PC-3 (cell line): ENCODE data around the gene ZNF341. TPM values are rescaled to one million over a fixed set of nuclear protein-coding genes. Genes with fewer than 3 reads are reported as not detected.

Experiments
- ATAC-seq: fragments of 200-7000 bp; cut with Tn5 transposase; 2 replicates; pipeline ENCODE4 v1.9.1; 2020; ENCODE audit warnings: mild to moderate bottlenecking, moderate library complexity
- BruUV-seq: library from RNA; stranded (reverse); fragments of 400-500 nt; replicated peaks from 2 replicates; lab custom pipeline; 2021; lab: Mats Ljungman, UMichigan
- CTCF ChIA-PET: fragments of 300-600 bp; sonication (Branson Sonifier 250); formaldehyde crosslinking; loops from one replicate; lab custom pipeline; 2022; ENCODE audit warnings: antibody characterized with exemption; lab: Charles Lee
- POLR2A ChIA-PET: fragments of 300-600 bp; sonication (Branson Sonifier 250); formaldehyde crosslinking; loops from one replicate; lab custom pipeline; 2022; ENCODE audit warnings: antibody characterized with exemption; ENCODE audit not compliant: unreplicated experiment; lab: Charles Lee
- DNase-seq: peaks from one replicate; pipeline ENCODE4 v3.0.0-alpha.2; 2015
- H2AFZ ChIP-seq: fragments of 300-600 bp; sonication (generic); 2 replicates; pipeline ENCODE4 v1.6.0; 2016; ENCODE audit warnings: antibody characterized with exemption, low read length
- H3F3A ChIP-seq: fragments of 300-600 bp; sonication (generic); one replicate; pipeline ENCODE4 v1.6.0; 2017; ENCODE audit warnings: antibody characterized with exemption, low read length, control low read depth, mild to moderate bottlenecking; ENCODE audit not compliant: unreplicated experiment
- H3K27ac ChIP-seq: fragments of 300-600 bp; sonication (generic); 2 replicates; pipeline ENCODE4 v1.5.1; 2016; ENCODE audit warnings: mild to moderate bottlenecking, low read length
- H3K27me3 ChIP-seq: fragments of 300-600 bp; sonication (generic); 2 replicates; pipeline ENCODE4 v1.6.1; 2016; ENCODE audit warnings: low read length, mixed read lengths
- H3K36me3 ChIP-seq: fragments of 300-600 bp; sonication (generic); 2 replicates; pipeline ENCODE4 v1.6.1; 2016; ENCODE audit warnings: low read depth, mixed run types, low read length, mixed read lengths
- H3K4me1 ChIP-seq: fragments of 300-600 bp; sonication (generic); 2 replicates; pipeline ENCODE4 v1.5.1; 2016; ENCODE audit warnings: low read length; ENCODE audit not compliant: insufficient read depth
- H3K4me2 ChIP-seq: fragments of 300-600 bp; sonication (generic); 2 replicates; pipeline ENCODE4 v1.6.0; 2016; ENCODE audit warnings: low read length
- H3K4me3 ChIP-seq: fragments of 300-600 bp; sonication (generic); 2 replicates; pipeline ENCODE4 v1.5.1; 2016; ENCODE audit warnings: mild to moderate bottlenecking, low read length, mixed read lengths
- H3K79me2 ChIP-seq: fragments of 300-600 bp; sonication (generic); 2 replicates; pipeline ENCODE4 v1.6.1; 2017; ENCODE audit warnings: low read length, mixed read lengths
- H3K9ac ChIP-seq: fragments of 300-600 bp; sonication (generic); 2 replicates; pipeline ENCODE4 v1.6.0; 2016; ENCODE audit warnings: mild to moderate bottlenecking, low read length
- H3K9me2 ChIP-seq: fragments of 300-600 bp; sonication (generic); replicated peaks from 2 replicates; pipeline ENCODE4 v1.6.1; 2016; ENCODE audit warnings: mixed run types, low read length, mixed read lengths
- H3K9me3 ChIP-seq: fragments of 300-600 bp; sonication (generic); 2 replicates; pipeline ENCODE4 v1.6.1; 2016; ENCODE audit warnings: low read length, mixed read lengths
- H4K20me1 ChIP-seq: fragments of 300-600 bp; sonication (generic); 2 replicates; pipeline ENCODE4 v1.6.1; 2016; ENCODE audit warnings: low read length, mixed read lengths
- EZH2 ChIP-seq: fragments of 300-600 bp; sonication (generic); IDR thresholded peaks from one replicate; pipeline ENCODE4 v1.6.1; 2017; ENCODE audit warnings: antibody characterized with exemption, mild to moderate bottlenecking, low read length; ENCODE audit not compliant: unreplicated experiment
- EZH2phosphoT487 ChIP-seq: fragments of 300-600 bp; sonication (generic); IDR thresholded peaks from 2 replicates; pipeline ENCODE4 v1.6.1; 2018; ENCODE audit warnings: mild to moderate bottlenecking, antibody characterized with exemption, low read length, borderline replicate concordance
- intact Hi-C: fragments of 100-400 bp; cut with micrococcal nuclease; formaldehyde crosslinking; loops from 2 replicates; pipeline ENCODE4 v1.9.0; 2023
- total RNA-seq: library from RNA; depleted of rRNA; stranded (reverse); fragments of >200 nt; gene quantifications from 2 replicates; pipeline ENCODE4 v1.2.3, GENCODE V29; 2014
- TF ChIP-seq, protein P1 (sequence below): fragments of 300-600 bp; sonication (generic); conservative IDR thresholded peaks from 2 replicates; pipeline ENCODE4 v1.5.1; 2017; ENCODE audit warnings: antibody characterized with exemption, low read depth, mild to moderate bottlenecking, low read length

ZNF341 gene
- total RNA-seq, 1 experiment from 2014 or later = 4.4 TPM

DNA sequence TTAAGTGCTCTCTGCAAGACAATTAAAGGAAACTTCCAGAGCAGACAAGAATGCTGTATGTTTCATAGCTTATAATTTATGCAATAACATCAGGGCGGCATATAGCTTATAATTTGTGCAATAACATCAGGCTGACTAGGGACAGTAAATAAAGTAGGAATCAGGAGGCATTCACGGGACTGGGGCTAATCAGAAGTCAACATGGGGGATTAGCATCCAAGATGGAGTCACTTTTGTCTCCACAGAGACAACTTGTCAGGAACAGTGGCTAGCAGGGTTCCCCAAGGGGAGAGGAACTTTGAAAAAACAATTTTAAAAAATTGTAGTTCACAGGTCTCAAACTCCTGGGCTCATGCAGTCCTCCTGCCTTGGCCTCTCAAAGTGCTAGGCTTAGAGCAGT, 3.3 kb upstream of the ZNF341 start:
- ATAC-seq = no peak
- Histone ChIP-seq H3K4me1 (peaks cover 7% of the 10 kb centered on the region), H3K4me3 (no peak overlapping the region), H3K9ac (no peak overlapping the region), H3K4me2 (no peak overlapping the region), H3K9me2 (no peaks in the 10 kb centered on the region), H2AFZ (no peak overlapping the region), H3K36me3 (no peaks in the 10 kb centered on the region), H4K20me1 (no peaks in the 10 kb centered on the region), H3K27me3 (no peaks in the 10 kb centered on the region), H3K79me2 (no peaks in the 10 kb centered on the region), H3K27ac (no peak overlapping the region), H3F3A (no peaks in the 10 kb centered on the region), H3K9me3 (no peaks in the 10 kb centered on the region)
- POLR2A ChIA-PET = interaction anchor here (0.6 kb wide), 1 partner anchor 62 kb away, joined by 5 read pairs; the partner anchor contains the start of gene ACTL10
- DNase-seq = no peak
- no TSS peak for BruUV-seq
- TF ChIP-seq EZH2 = no peak
- TF ChIP-seq, protein P1, sequence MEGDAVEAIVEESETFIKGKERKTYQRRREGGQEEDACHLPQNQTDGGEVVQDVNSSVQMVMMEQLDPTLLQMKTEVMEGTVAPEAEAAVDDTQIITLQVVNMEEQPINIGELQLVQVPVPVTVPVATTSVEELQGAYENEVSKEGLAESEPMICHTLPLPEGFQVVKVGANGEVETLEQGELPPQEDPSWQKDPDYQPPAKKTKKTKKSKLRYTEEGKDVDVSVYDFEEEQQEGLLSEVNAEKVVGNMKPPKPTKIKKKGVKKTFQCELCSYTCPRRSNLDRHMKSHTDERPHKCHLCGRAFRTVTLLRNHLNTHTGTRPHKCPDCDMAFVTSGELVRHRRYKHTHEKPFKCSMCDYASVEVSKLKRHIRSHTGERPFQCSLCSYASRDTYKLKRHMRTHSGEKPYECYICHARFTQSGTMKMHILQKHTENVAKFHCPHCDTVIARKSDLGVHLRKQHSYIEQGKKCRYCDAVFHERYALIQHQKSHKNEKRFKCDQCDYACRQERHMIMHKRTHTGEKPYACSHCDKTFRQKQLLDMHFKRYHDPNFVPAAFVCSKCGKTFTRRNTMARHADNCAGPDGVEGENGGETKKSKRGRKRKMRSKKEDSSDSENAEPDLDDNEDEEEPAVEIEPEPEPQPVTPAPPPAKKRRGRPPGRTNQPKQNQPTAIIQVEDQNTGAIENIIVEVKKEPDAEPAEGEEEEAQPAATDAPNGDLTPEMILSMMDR = no peak
- no peak for TF ChIP-seq EZH2phosphoT487
- intact Hi-C loops = no loop called here
- CTCF ChIA-PET = no interaction called here

DNA sequence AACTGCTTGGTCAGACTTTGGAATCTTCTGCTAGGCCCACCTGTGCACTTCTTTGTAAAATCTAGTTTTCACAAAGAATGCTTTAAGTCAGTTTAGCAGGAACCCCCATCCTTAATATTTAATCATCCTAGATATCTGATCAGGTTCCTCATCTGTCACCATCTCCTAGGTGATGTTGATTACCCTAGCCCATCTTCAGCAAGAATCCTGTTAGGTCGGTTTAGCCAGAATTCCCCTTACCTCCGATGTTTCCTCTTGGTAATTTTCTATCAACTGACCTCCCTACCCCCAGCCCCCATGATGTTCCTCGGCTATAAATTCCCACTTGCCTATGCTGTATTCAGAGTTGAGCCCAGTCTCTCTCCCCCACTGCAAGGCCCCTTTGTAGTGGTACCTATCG, 2.7 kb upstream of the ZNF341 start:
- Histone ChIP-seq H3K4me3 (no peak overlapping the region), H2AFZ (no peak overlapping the region), H3K79me2 (no peaks in the 10 kb centered on the region), H3K4me1 (peaks cover 13% of the 10 kb centered on the region), H4K20me1 (no peaks in the 10 kb centered on the region), H3K36me3 (no peaks in the 10 kb centered on the region), H3K4me2 (no peak overlapping the region), H3K9me2 (no peaks in the 10 kb centered on the region), H3K27ac (no peak overlapping the region), H3F3A (no peaks in the 10 kb centered on the region), H3K27me3 (no peaks in the 10 kb centered on the region), H3K9ac (no peak overlapping the region), H3K9me3 (no peaks in the 10 kb centered on the region)
- POLR2A ChIA-PET = no interaction called here
- TF ChIP-seq, protein P1 = no peak
- no peak for TF ChIP-seq EZH2phosphoT487
- no peak for TF ChIP-seq EZH2
- intact Hi-C loops = no loop called here
- BruUV-seq = no TSS peak
- no peak for ATAC-seq
- DNase-seq = no peak
- CTCF ChIA-PET = no interaction called here

DNA sequence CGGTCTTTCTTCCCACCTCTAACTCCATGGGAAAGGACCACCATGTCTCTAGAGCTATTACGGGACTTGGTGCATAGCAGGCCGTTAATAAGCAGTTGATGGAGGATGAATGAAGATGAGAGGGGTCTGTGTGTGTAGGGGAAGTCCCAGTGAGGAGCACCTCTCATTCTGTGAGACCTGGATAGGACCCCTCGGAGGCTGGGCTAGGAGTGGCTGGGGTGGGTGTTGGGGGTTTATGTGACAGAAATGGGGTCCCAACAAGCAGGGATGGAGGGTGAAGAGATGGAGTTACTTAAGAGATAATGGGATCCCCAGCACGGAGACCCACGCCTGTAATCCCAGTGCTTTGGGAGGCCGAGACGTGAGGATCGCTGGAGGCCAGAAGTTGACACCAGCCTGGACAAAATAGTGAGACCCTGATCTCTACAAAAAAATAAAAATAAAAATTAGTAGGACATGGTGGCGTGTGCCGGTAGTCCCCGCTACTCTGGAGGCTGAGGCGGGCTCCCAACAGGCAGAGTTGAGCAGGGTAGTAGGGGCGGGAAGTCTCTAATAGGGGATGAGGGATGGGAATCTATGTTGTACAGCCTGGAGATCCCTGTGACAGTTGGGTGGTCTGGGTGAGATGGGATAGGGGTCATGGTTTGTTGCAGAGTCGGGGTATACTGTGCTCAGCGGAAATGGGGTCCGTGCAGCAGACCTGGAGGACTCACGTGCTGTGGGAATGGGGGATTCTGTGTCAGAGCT, 677 bp upstream of the ZNF341 start:
- Histone ChIP-seq H3K4me1 (peaks cover 17% of the 10 kb centered on the region), H3K36me3 (0 out of 2 replicates have a peak, but pooled peaks cover under 1% of the 10 kb centered on the region), H3K9me3 (peaks cover 3% of the 10 kb centered on the region; the same call in 1 of the 2 replicates), H3K9ac (peak overlapping the region; percentile 14; the same call in 1 of the 2 replicates), H3K79me2 (no peaks in the 10 kb centered on the region), H3K9me2 (no peaks in the 10 kb centered on the region), H3K4me2 (peak overlapping the region; percentile 68), H3K27me3 (no peaks in the 10 kb centered on the region), H3K4me3 (peak overlapping the region; percentile 59), H2AFZ (peak overlapping the region; percentile 75), H3K27ac (no peak overlapping the region), H4K20me1 (no peaks in the 10 kb centered on the region), H3F3A (no peaks in the 10 kb centered on the region)
- no peak for ATAC-seq
- no peak for DNase-seq
- CTCF ChIA-PET = no interaction called here
- intact Hi-C loops = loop anchor here (5.0 kb wide), 3 partner anchors 56 to 381 kb away; partner anchors contain the start of genes EIF2S2 and NECAB3
- TF ChIP-seq EZH2 = no peak
- TF ChIP-seq, protein P1 = no peak
- TF ChIP-seq EZH2phosphoT487 = no peak
- TSS peak; percentile 69 for BruUV-seq
- POLR2A ChIA-PET = no interaction called here
